Fibroblast of villous mesenchyme (primary cell): ENCODE data around the gene ZNF469. TPM values are rescaled to one million over a fixed set of nuclear protein-coding genes. Genes with fewer than 3 reads are reported as not detected.

ENCODE experiments used
- DNase-seq: peaks from one replicate; pipeline ENCODE4 v3.0.0-alpha.2; 2010; ENCODE audit warnings: low read depth
- H3K4me3 ChIP-seq: 2 replicates; pipeline ENCODE4 v1.5.1; 2011; ENCODE audit warnings: low read depth, mild to moderate bottlenecking, low read length
- total RNA-seq: library from RNA; depleted of rRNA; stranded (reverse); fragments of >200 nt; gene quantifications from 2 replicates; pipeline ENCODE4 v1.2.3, GENCODE V29; 2012
- TF ChIP-seq, protein P1 (sequence below): IDR thresholded peaks from 2 replicates; pipeline ENCODE4 v1.5.1; 2012; ENCODE audit warnings: low read depth, mild to moderate bottlenecking, low read length; ENCODE audit not compliant: insufficient read depth

The ZNF469 gene
- total RNA-seq, 1 donor: 6.0 TPM

DNA sequence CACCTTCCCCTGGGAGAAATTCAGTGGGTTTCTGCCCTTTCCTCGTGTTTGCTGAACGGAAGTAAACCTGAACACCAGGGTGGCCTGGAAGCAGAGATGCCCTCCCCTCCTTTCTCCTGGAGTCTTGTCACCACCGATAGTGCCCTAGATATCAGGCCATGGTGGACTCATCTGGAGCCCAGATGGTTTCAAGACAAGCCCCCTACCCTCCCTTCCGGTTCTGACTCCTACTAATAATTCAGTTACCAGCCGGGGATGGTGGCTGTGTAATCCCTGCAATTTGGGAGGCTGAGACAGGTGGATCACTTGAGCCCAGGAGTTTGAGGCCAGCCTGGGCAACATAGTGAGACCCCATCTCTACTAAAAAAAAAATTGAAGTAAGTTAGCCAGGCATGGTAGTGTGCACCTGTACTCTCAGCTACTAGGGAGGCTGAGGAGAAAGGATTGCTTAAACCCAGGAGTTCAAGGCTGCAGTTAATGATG is 2.4 kb downstream of the ZNF469 start:
- DNase-seq: no peak
- no peak overlapping the region for H3K4me3 ChIP-seq
- TF ChIP-seq, protein P1, sequence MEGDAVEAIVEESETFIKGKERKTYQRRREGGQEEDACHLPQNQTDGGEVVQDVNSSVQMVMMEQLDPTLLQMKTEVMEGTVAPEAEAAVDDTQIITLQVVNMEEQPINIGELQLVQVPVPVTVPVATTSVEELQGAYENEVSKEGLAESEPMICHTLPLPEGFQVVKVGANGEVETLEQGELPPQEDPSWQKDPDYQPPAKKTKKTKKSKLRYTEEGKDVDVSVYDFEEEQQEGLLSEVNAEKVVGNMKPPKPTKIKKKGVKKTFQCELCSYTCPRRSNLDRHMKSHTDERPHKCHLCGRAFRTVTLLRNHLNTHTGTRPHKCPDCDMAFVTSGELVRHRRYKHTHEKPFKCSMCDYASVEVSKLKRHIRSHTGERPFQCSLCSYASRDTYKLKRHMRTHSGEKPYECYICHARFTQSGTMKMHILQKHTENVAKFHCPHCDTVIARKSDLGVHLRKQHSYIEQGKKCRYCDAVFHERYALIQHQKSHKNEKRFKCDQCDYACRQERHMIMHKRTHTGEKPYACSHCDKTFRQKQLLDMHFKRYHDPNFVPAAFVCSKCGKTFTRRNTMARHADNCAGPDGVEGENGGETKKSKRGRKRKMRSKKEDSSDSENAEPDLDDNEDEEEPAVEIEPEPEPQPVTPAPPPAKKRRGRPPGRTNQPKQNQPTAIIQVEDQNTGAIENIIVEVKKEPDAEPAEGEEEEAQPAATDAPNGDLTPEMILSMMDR: no peak

DNA sequence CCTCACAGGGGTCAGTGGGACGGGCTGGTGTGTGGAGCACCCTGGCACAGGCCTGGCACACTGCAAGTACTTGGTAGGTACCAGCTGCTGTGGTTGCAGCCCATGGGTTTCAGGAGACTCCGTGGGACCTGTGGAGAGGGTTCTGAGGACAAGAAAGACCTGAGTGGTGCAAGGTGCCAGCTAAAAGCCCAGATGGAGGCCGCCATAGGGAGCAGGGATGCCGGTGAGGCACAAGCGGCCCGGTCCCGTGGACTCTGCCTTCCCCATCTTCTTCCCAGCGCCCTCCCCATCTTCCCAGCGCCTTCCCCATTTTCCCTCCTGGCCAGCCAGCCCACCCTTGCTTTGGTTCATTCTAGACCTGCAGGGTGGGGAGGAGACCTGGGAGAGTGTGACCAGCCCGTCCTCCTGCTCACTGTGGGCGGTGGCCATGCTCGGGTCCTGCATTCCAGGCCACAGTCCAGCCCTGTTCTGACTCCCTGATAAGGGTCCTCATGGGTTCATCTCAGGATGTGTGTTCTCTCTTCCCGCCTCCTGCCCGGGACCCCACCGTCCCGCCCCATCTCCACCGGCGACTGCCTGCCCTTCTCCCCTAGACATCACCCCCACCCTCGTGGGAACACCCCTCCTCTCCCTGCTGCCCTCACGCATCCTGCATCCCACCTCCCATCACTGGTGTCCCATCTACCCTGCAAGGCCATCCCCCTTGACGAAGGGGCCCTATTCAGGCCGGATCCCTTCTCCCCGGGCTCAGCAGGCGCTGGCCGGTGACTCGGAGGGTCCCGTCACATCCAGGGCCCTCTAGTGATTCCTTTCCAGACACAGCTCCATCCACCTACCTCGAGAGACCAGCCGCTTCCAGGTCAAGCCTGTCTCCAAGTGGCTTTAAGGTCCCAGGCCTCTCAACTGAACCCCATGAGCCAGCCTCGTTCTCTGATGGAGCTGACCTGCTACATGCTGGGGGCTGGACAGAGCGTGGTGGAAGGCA is 3.4 kb downstream of the ZNF469 start:
- H3K4me3 ChIP-seq: no peak overlapping the region
- no peak for DNase-seq
- TF ChIP-seq, protein P1: no peak

DNA sequence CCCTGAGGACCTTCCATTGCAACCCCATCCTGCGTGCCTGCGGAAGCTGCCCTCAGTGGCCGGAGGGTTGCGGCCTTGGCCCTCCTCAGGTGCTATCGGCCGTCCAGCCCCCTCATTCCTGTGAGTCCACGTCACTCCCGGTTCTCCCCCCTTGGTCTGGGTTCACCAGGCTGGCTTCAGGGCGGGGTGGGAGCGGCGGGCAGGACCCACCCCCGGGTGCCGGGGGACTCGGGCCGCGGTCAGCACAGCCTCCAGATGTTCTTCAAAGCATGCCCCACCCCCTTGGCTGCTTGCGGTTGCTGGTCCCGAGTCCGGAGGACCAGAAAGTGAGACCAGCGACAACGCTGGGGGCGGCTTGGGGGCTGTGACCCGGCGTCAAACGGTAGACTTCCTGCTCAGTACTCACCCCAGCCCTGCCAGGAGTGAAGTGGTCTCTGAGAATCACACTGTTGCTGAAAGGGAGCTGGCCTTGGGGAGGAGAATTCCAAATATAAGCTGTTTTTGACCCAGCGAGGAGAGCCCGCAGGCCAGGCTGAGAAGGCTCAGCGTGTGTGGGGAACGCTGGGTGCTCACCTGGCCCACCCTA is 4.5 kb downstream of the ZNF469 start:
- no peak overlapping the region for H3K4me3 ChIP-seq
- TF ChIP-seq, protein P1: no peak
- peak; percentile 35 for DNase-seq

DNA sequence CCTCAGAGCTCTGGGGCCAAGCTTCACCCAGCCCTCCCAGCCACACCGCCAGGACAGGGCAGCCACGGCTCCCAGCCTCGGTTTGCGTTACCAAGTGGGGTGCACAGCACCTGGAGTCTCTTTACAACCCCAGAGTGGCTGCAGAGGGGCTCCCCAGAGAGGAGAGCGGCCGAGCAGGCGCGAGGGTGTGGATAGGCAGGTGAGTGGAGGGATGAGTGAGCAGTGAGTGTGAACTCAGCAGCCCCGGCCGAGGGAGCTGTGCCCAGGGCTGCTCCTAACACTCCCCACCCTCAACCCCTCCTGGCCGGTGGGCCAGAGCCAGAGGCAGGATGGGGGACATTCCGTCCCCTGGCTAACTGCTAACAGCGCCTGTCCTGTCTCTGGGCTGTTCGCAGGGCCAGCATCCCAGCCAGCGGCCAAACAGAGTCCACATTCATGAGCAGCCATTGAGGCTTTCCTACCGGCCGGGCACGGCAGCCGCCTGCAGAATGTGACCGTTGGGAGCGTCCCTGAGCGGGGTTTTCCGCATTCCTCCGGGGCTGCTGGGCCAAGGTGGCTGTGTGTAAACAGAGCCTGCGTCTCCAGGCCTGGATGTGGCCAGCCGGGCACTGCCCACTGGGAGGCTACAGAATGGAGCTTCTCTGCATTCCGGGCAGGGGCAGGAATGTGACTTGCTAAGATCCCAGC is 5.3 kb downstream of the ZNF469 start:
- TF ChIP-seq, protein P1: no peak
- H3K4me3 ChIP-seq: no peak overlapping the region
- no peak for DNase-seq

DNA sequence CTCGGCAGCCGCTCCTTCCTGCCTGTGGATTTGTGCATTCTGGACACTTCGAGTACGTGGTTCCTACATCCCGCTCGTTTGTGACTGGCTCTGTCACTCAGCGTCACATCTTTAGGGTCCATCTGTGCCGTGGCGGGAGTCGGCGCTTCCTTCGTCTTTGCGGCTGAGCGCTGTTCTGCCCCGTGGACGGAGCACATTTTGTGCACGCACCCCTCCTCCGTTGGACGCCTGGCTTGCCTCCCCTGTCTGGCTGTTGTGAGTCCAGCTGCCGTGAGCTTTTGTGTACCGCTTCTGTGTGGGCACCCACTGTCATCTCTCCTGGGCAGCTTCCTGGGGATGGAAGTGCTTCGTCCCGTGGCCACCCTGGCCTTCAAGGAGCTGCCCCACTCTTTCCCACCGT is 6.4 kb downstream of the ZNF469 start:
- no peak overlapping the region for H3K4me3 ChIP-seq
- TF ChIP-seq, protein P1: no peak
- no peak for DNase-seq

DNA sequence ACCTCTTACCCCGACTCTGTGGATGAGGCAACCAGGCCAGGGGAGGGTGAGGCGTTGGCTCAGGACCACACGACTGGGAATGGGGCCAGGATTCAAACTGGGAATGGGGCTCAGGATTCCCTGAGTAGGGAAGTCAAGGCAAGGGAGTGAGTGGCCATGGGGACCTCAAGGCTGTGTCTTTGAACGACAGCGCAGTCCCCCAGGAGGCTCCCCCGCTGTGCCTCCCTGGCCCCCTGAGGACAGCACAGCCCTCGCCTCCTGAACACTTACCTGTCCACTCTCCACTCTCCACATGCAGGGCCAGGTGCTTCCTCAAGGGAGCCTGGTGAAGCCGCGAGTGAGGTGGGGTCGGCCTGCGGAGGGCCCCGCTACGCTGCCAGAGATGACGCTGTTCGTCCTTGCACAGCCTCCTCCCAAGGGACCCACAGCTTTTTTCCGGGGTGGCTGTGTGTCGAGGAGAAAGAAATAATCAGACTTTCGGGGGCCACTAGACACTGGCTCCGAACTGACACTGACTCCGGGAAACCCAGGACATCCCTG is 6.9 kb downstream of the ZNF469 start:
- TF ChIP-seq, protein P1: no peak
- no peak for DNase-seq
- no peak overlapping the region for H3K4me3 ChIP-seq
